Stomach smooth muscle (tissue), 2 donors: ENCODE measurements around the gene SAMSN1.

ENCODE experiments used
- H3K27ac ChIP-seq: one replicate; pipeline ENCODE4 v1.7.0; 2013; ENCODE audit warnings: mild to moderate bottlenecking, low read length, inconsistent platforms
- H3K27me3 ChIP-seq, 2 donors: one replicate each; pipeline ENCODE4 v1.7.0; 2013; ENCODE audit warnings: low read length in 2 of 2; ENCODE audit not compliant: insufficient read depth in 2 of 2, control insufficient read depth in 1 of 2
- H3K36me3 ChIP-seq, 2 donors: one replicate each; pipeline ENCODE4 v1.7.0; 2013; ENCODE audit warnings: low read length in 2 of 2; ENCODE audit not compliant: control insufficient read depth in 2 of 2, insufficient read depth in 2 of 2
- H3K4me1 ChIP-seq: one replicate; pipeline ENCODE4 v1.7.0; 2013; ENCODE audit warnings: low read length; ENCODE audit not compliant: control insufficient read depth, insufficient read depth
- H3K4me3 ChIP-seq, 2 donors: one replicate each; pipeline ENCODE4 v1.7.0; 2013; ENCODE audit warnings: low read length in 2 of 2
- H3K9ac ChIP-seq, 2 donors: one replicate each; pipeline ENCODE4 v1.7.0; 2013; ENCODE audit warnings: low read length in 2 of 2, mild to moderate bottlenecking in 1 of 2
- H3K9me3 ChIP-seq, 2 donors: one replicate each; pipeline ENCODE4 v1.7.0; 2013; ENCODE audit warnings: low read length in 2 of 2; ENCODE audit not compliant: control insufficient read depth in 2 of 2
- donor health status: healthy.
- donor health status: Pancreatic carcinoma.

The SAMSN1 gene

GRCh38 chr21:14530592-14530991 lies 15.5 kb downstream of the SAMSN1 start:
- Histone ChIP-seq H3K27me3 (no peaks in the 10 kb centered on the region), H3K36me3 (no peaks in the 10 kb centered on the region), H3K4me3 (no peak overlapping the region), H3K9me3 (no peaks in the 10 kb centered on the region), H3K9ac (no peak overlapping the region), H3K27ac (no peak overlapping the region), H3K4me1 (no peaks in the 10 kb centered on the region)

GRCh38 chr21:14528815-14529214 lies 17.3 kb downstream of the SAMSN1 start:
- Histone ChIP-seq H3K9ac (no peak overlapping the region), H3K9me3 (no peaks in the 10 kb centered on the region), H3K27me3 (no peaks in the 10 kb centered on the region), H3K36me3 (no peaks in the 10 kb centered on the region), H3K4me1 (no peaks in the 10 kb centered on the region), H3K27ac (no peak overlapping the region), H3K4me3 (no peak overlapping the region)

- Histone ChIP-seq H3K4me1 (no peaks in the 10 kb centered on the region), H3K27me3 (no peaks in the 10 kb centered on the region), H3K36me3 (no peaks in the 10 kb centered on the region), H3K27ac (no peak overlapping the region), H3K9me3 (no peaks in the 10 kb centered on the region), H3K4me3 (no peak overlapping the region), H3K9ac (no peak overlapping the region)
These were observed 18.1 kb downstream of the SAMSN1 start for GRCh38 chr21:14527696-14528652.

GRCh38 chr21:14526836-14527695 lies 19.0 kb downstream of the SAMSN1 start:
- Histone ChIP-seq H3K9me3 (no peaks in the 10 kb centered on the region), H3K9ac (no peak overlapping the region), H3K36me3 (no peaks in the 10 kb centered on the region), H3K27me3 (no peaks in the 10 kb centered on the region), H3K4me3 (no peak overlapping the region), H3K4me1 (no peaks in the 10 kb centered on the region), H3K27ac (no peak overlapping the region)

- H3K9ac ChIP-seq: no peak overlapping the region
- H3K36me3 ChIP-seq: no peaks in the 10 kb centered on the region
- H3K4me3 ChIP-seq: no peak overlapping the region
- no peaks in the 10 kb centered on the region for H3K9me3 ChIP-seq
- H3K4me1 ChIP-seq: no peaks in the 10 kb centered on the region
- H3K27me3 ChIP-seq: no peaks in the 10 kb centered on the region
- no peak overlapping the region for H3K27ac ChIP-seq
These were observed 19.9 kb downstream of the SAMSN1 start for GRCh38 chr21:14526199-14526598.

- Histone ChIP-seq H3K4me3 (no peak overlapping the region), H3K27me3 (no peaks in the 10 kb centered on the region), H3K27ac (no peak overlapping the region), H3K36me3 (no peaks in the 10 kb centered on the region), H3K9ac (no peak overlapping the region), H3K9me3 (no peaks in the 10 kb centered on the region), H3K4me1 (no peaks in the 10 kb centered on the region)
These were observed 22.9 kb downstream of the SAMSN1 start for GRCh38 chr21:14523234-14523633.

- H3K4me3 ChIP-seq: no peak overlapping the region
- H3K9ac ChIP-seq: no peak overlapping the region
- no peaks in the 10 kb centered on the region for H3K27me3 ChIP-seq
- no peak overlapping the region for H3K27ac ChIP-seq
- H3K9me3 ChIP-seq: no peaks in the 10 kb centered on the region
- no peaks in the 10 kb centered on the region for H3K4me1 ChIP-seq
- no peaks in the 10 kb centered on the region for H3K36me3 ChIP-seq
These were observed 23.4 kb downstream of the SAMSN1 start for GRCh38 chr21:14522736-14523135.

- Histone ChIP-seq H3K27ac (no peak overlapping the region), H3K4me1 (no peaks in the 10 kb centered on the region), H3K27me3 (no peaks in the 10 kb centered on the region), H3K4me3 (no peak overlapping the region), H3K36me3 (no peaks in the 10 kb centered on the region), H3K9me3 (no peaks in the 10 kb centered on the region), H3K9ac (no peak overlapping the region)
These were observed 25.6 kb downstream of the SAMSN1 start for GRCh38 chr21:14520535-14520934.

- Histone ChIP-seq H3K27me3 (no peaks in the 10 kb centered on the region), H3K27ac (no peak overlapping the region), H3K9me3 (no peaks in the 10 kb centered on the region), H3K4me1 (no peaks in the 10 kb centered on the region), H3K4me3 (no peak overlapping the region), H3K9ac (no peak overlapping the region), H3K36me3 (no peaks in the 10 kb centered on the region)
These were observed 27.1 kb downstream of the SAMSN1 start for GRCh38 chr21:14519000-14519399.

- Histone ChIP-seq H3K36me3 (no peaks in the 10 kb centered on the region), H3K27ac (no peak overlapping the region), H3K4me1 (no peaks in the 10 kb centered on the region), H3K9ac (no peak overlapping the region), H3K27me3 (no peaks in the 10 kb centered on the region), H3K4me3 (no peak overlapping the region), H3K9me3 (no peaks in the 10 kb centered on the region)
These were observed 32.3 kb downstream of the SAMSN1 start for GRCh38 chr21:14513804-14514203.
